MM.1S (cell line): ENCODE measurements around the gene PCDHAC1.

Experiments used
- EZH2 ChIP-seq: fragments of 300-600 bp; sonication (generic); optimal IDR thresholded peaks from 2 replicates; pipeline ENCODE3; 2017; ENCODE audit warnings: low read depth, mild to moderate bottlenecking, antibody characterized with exemption, low read length, mixed read lengths
- EZH2phosphoT487 ChIP-seq: fragments of 300-600 bp; sonication (generic); IDR thresholded peaks from 2 replicates; pipeline ENCODE4 v1.6.1; 2018; ENCODE audit warnings: antibody characterized with exemption, low read length
- TF ChIP-seq, protein P1 (sequence below): fragments of 300-600 bp; sonication (generic); IDR thresholded peaks from 2 replicates; pipeline ENCODE4 v1.5.1; 2016; ENCODE audit warnings: antibody characterized with exemption, low read length, mixed read lengths

DNA sequence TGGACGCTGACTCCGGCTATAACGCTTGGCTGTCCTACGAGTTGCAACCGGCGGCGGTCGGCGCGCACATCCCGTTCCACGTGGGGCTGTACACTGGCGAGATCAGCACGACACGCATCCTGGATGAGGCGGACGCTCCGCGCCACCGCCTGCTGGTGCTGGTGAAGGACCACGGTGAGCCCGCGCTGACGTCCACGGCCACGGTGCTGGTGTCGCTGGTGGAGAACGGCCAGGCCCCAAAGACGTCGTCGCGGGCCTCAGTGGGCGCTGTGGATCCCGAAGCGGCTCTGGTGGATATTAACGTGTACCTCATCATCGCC lies 48.9 kb upstream of the PCDHAC1 start:
- TF ChIP-seq, protein P1, sequence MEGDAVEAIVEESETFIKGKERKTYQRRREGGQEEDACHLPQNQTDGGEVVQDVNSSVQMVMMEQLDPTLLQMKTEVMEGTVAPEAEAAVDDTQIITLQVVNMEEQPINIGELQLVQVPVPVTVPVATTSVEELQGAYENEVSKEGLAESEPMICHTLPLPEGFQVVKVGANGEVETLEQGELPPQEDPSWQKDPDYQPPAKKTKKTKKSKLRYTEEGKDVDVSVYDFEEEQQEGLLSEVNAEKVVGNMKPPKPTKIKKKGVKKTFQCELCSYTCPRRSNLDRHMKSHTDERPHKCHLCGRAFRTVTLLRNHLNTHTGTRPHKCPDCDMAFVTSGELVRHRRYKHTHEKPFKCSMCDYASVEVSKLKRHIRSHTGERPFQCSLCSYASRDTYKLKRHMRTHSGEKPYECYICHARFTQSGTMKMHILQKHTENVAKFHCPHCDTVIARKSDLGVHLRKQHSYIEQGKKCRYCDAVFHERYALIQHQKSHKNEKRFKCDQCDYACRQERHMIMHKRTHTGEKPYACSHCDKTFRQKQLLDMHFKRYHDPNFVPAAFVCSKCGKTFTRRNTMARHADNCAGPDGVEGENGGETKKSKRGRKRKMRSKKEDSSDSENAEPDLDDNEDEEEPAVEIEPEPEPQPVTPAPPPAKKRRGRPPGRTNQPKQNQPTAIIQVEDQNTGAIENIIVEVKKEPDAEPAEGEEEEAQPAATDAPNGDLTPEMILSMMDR = no peak
- no peak for TF ChIP-seq EZH2phosphoT487
- TF ChIP-seq EZH2 = no peak
